A549 (cell line): ENCODE data around the gene SERPINB4. TPM values are rescaled to one million over a fixed set of nuclear protein-coding genes. Genes with fewer than 3 reads are reported as not detected.

Experiments used
- ATAC-seq, 2 experiments: fragments of 200-7000 bp in 1 of 2; fragments of >200 bp in 1 of 2; cut with Nextera tagmentation in 1 of 2; cut with Tn5 transposase in 1 of 2; 3 replicates each; pipeline versions ENCODE4 v1.8.0 to v1.9.1; 2018 to 2020; ENCODE audit warnings: mild to moderate bottlenecking in 1 of 2, moderate library complexity in 1 of 2
- CTCF ChIA-PET: fragments of 300-600 bp; sonication (Branson Sonifier 250); formaldehyde crosslinking; extraction: SDS; loops from one replicate; lab custom pipeline; 2021; ENCODE audit warnings: antibody characterized with exemption, inconsistent platforms; lab: Yijun Ruan, JAX
- POLR2A ChIA-PET: fragments of 350-600 bp; formaldehyde crosslinking; extraction: SDS; loops from one replicate; lab custom pipeline; 2021; ENCODE audit warnings: antibody characterized with exemption, inconsistent platforms; lab: Yijun Ruan, JAX
- DNase-seq, 2 experiments: peaks; one replicate each; pipeline versions ENCODE4 v3.0.0 to v3.0.0-alpha.2; 2011 to 2016; ENCODE audit warnings: low read depth in 1 of 2, low spot score in 1 of 2
- FAIRE-seq: peaks from 2 replicates; lab custom pipeline; 2011; peaks lifted over from hg19 to GRCh38; lab: Jason Lieb, UNC
- H3K27ac ChIP-seq, 2 experiments: fragments of >200 bp; sonication (Bioruptor Twin); formaldehyde crosslinking; 3 replicates each; pipeline ENCODE4 v1.5.1; 2016 to 2017
- H3K4me1 ChIP-seq: fragments of >200 bp; sonication (Bioruptor Twin); formaldehyde crosslinking; 3 replicates; pipeline ENCODE4 v1.6.1; 2016
- H3K4me2 ChIP-seq: fragments of >200 bp; sonication (Bioruptor Twin); formaldehyde crosslinking; 3 replicates; pipeline ENCODE4 v1.6.1; 2016
- H3K4me3 ChIP-seq: fragments of >200 bp; sonication (Bioruptor Twin); formaldehyde crosslinking; 3 replicates; pipeline ENCODE4 v1.5.1; 2016
- H3K9me3 ChIP-seq: fragments of >200 bp; sonication (Bioruptor Twin); formaldehyde crosslinking; 3 replicates; pipeline ENCODE4 v1.6.1; 2016
- BHLHE40 ChIP-seq: IDR thresholded peaks from 2 replicates; pipeline ENCODE4 v1.6.1; 2012; ENCODE audit warnings: low read depth, low read length, inconsistent platforms
- CBX2 ChIP-seq: fragments of 200-600 bp; sonication (generic); IDR thresholded peaks from 2 replicates; pipeline ENCODE4 v1.6.1; 2016; ENCODE audit warnings: low read depth, mild to moderate bottlenecking, borderline replicate concordance
- CHD2 ChIP-seq: fragments of 150-350 bp; IDR thresholded peaks from 2 replicates; pipeline ENCODE4 v1.6.1; 2014; ENCODE audit warnings: low read length; ENCODE audit not compliant: partially characterized antibody
- E2F6 ChIP-seq: IDR thresholded peaks from 2 replicates; pipeline ENCODE4 v1.6.1; 2012; ENCODE audit warnings: low read depth, borderline replicate concordance
- EHF ChIP-seq: fragments of 250-450 bp; sonication (Bioruptor Pico); IDR thresholded peaks from 2 replicates; pipeline ENCODE4 v1.5.0; 2020; ENCODE audit warnings: mild to moderate bottlenecking
- FOSL2 ChIP-seq, 2 experiments: fragments of 450-650 bp in 1 of 2; fragments of >200 bp in 1 of 2; sonication (Bioruptor Twin) in 1 of 2; formaldehyde crosslinking; IDR thresholded peaks; 2 replicates each; pipeline versions ENCODE4 v1.5.0 to v1.6.1; 2016 to 2020; ENCODE audit warnings: mild to moderate bottlenecking in 1 of 2, moderate library complexity in 1 of 2
- GATA3 ChIP-seq: IDR thresholded peaks from 2 replicates; pipeline ENCODE4 v1.6.1; 2012; ENCODE audit warnings: borderline replicate concordance
- HDAC2 ChIP-seq: fragments of 200-600 bp; sonication (generic); IDR thresholded peaks from 2 replicates; pipeline ENCODE4 v1.6.1; 2016
- HES2 ChIP-seq: fragments of >200 bp; sonication (Bioruptor Twin); formaldehyde crosslinking; IDR thresholded peaks from 2 replicates; pipeline ENCODE4 v1.6.1; 2016
- HOXA7 ChIP-seq: fragments of 250-450 bp; sonication (Bioruptor Pico); IDR thresholded peaks from 2 replicates; pipeline ENCODE4 v1.5.0; 2020; ENCODE audit warnings: mild to moderate bottlenecking, moderate library complexity
- HOXB13 ChIP-seq: fragments of 250-450 bp; sonication (Bioruptor Pico); IDR thresholded peaks from 2 replicates; pipeline ENCODE4 v1.5.0; 2020; ENCODE audit warnings: low read depth, mild to moderate bottlenecking, moderate library complexity
- JUNB ChIP-seq: fragments of >200 bp; sonication (Bioruptor Twin); formaldehyde crosslinking; IDR thresholded peaks from 2 replicates; pipeline ENCODE4 v1.6.1; 2016
- KDM5A ChIP-seq: fragments of 200-600 bp; sonication (generic); IDR thresholded peaks from 2 replicates; pipeline ENCODE4 v1.6.1; 2016; ENCODE audit warnings: antibody characterized with exemption, mild to moderate bottlenecking
- MAFK ChIP-seq: fragments of 450-650 bp; IDR thresholded peaks from 2 replicates; pipeline ENCODE4 v1.6.1; 2014; ENCODE audit not compliant: partially characterized antibody
- MAZ ChIP-seq: fragments of 150-350 bp; IDR thresholded peaks from 2 replicates; pipeline ENCODE4 v1.6.1; 2014; ENCODE audit warnings: antibody characterized with exemption, low read depth, low read length, borderline replicate concordance
- NR3C1 ChIP-seq: fragments of >200 bp; sonication (Bioruptor Twin); formaldehyde crosslinking; IDR thresholded peaks from 3 replicates; pipeline ENCODE4 v1.6.1; 2017
- POLR2A ChIP-seq: IDR thresholded peaks from 2 replicates; pipeline ENCODE4 v1.6.1; 2012; ENCODE audit warnings: mild to moderate bottlenecking, low read length
- RAD21 ChIP-seq, 2 experiments: fragments of >200 bp in 1 of 2; sonication (Bioruptor Twin) in 1 of 2; formaldehyde crosslinking in 1 of 2; IDR thresholded peaks in 1 of 2; conservative IDR thresholded peaks in 1 of 2; 2 replicates in 1 of 2; 3 replicates in 1 of 2; pipeline ENCODE4 v1.6.1; 2012 to 2018; ENCODE audit warnings: inconsistent platforms in 1 of 2
- REST ChIP-seq: fragments of 200-600 bp; sonication (generic); IDR thresholded peaks from 2 replicates; pipeline ENCODE4 v1.6.1; 2016; ENCODE audit warnings: antibody characterized with exemption, mild to moderate bottlenecking, moderate library complexity
- RFX5 ChIP-seq: fragments of 450-650 bp; IDR thresholded peaks from 2 replicates; pipeline ENCODE4 v1.7.1; 2014; ENCODE audit warnings: antibody characterized with exemption, mild to moderate bottlenecking, moderate library complexity
- RNF2 ChIP-seq: fragments of 200-600 bp; sonication (generic); IDR thresholded peaks from 2 replicates; pipeline ENCODE4 v1.6.1; 2016; ENCODE audit warnings: low read depth, mild to moderate bottlenecking, antibody characterized with exemption, moderate library complexity, borderline replicate concordance
- SMC3 ChIP-seq: fragments of >200 bp; sonication (Bioruptor Twin); formaldehyde crosslinking; IDR thresholded peaks from 3 replicates; pipeline ENCODE4 v1.6.1; 2018; ENCODE audit warnings: inconsistent platforms
- TFCP2L1 ChIP-seq: fragments of 250-450 bp; sonication (Bioruptor Pico); IDR thresholded peaks from 2 replicates; pipeline ENCODE4 v1.5.0; 2021; ENCODE audit warnings: mild to moderate bottlenecking
- TP53 ChIP-seq: fragments of 250-450 bp; sonication (Bioruptor Pico); IDR thresholded peaks from 2 replicates; pipeline ENCODE4 v1.5.0; 2021; ENCODE audit warnings: mild to moderate bottlenecking, moderate library complexity
- ZSCAN20 ChIP-seq: fragments of 250-450 bp; sonication (Bioruptor Pico); IDR thresholded peaks from 2 replicates; pipeline ENCODE4 v1.8.0; 2022; ENCODE audit warnings: mild to moderate bottlenecking, moderate library complexity
- WGBS: methylation state at CpG from one replicate; pipeline ENCODE4 v1.1.6; 2017; ENCODE audit errors: missing lambda C conversion rate; 5-methylcytosine and 5-hydroxymethylcytosine counted together
- polyA plus RNA-seq, 4 experiments: library from polyadenylated mRNA; depleted of rRNA in 3 of 4; stranded (reverse); fragments of >200 nt; fragmentation: RNase III in 1 of 4; extraction: RNeasy Plus Mini Kit Qiagen cat#74134 plus additional on column Dnase treatment in 1 of 4; gene quantifications; 2 replicates in 3 of 4; 3 replicates in 1 of 4; pipeline ENCODE4 v1.2.3, GENCODE V29; 2011 to 2017
- TF ChIP-seq, protein P1 (sequence below): fragments of 150-350 bp; IDR thresholded peaks from 2 replicates; pipeline ENCODE4 v1.6.1; 2014; ENCODE audit warnings: low read depth, mild to moderate bottlenecking, low read length
- TF ChIP-seq, protein P2 (sequence below): fragments of >200 bp; sonication (Bioruptor Twin); formaldehyde crosslinking; IDR thresholded peaks from 3 replicates; pipeline ENCODE4 v1.5.1; 2016
- TF ChIP-seq, protein P3 (sequence below): fragments of 250-450 bp; sonication (Bioruptor Pico); IDR thresholded peaks from 2 replicates; pipeline ENCODE4 v1.5.0; 2020; ENCODE audit warnings: low read depth, mild to moderate bottlenecking, moderate library complexity

Gene SERPINB4
- polyA plus RNA-seq, 2 of the 4 experiments (the other 2 are of a cell fraction) = 0.15 to 0.16 TPM

GRCh38 chr18:63604791-63605567 lies 39.1 kb downstream of the SERPINB4 start:
- CTCF ChIA-PET = interaction anchor here (0.8 to 1.4 kb wide), 3 partner anchors 10 to 73 kb away, joined by 3 to 4 read pairs (median 3); no protein-coding TSS in a partner anchor
- ATAC-seq = peak in 1 of 2 experiments; percentile 42; a peak in 2 of 6 replicates
- no peak for FAIRE-seq
- Histone ChIP-seq H3K4me3 (no peak overlapping the region), H3K4me2 (no peak overlapping the region), H3K4me1 (peaks cover 2% of the 10 kb centered on the region; the same call in 1 of the 3 replicates), H3K9me3 (no peaks in the 10 kb centered on the region), H3K27ac (no peak overlapping the region)
- 25% methylated on average over 4 of the region's 4 CpGs for WGBS
- no peak for TF ChIP-seq EHF (CRISPR knock-in tag)
- TF ChIP-seq HOXA7 (CRISPR knock-in tag) = no peak
- TF ChIP-seq, protein P1, sequence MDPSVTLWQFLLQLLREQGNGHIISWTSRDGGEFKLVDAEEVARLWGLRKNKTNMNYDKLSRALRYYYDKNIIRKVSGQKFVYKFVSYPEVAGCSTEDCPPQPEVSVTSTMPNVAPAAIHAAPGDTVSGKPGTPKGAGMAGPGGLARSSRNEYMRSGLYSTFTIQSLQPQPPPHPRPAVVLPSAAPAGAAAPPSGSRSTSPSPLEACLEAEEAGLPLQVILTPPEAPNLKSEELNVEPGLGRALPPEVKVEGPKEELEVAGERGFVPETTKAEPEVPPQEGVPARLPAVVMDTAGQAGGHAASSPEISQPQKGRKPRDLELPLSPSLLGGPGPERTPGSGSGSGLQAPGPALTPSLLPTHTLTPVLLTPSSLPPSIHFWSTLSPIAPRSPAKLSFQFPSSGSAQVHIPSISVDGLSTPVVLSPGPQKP = no peak
- TF ChIP-seq BHLHE40 = no peak
- TF ChIP-seq, protein P2, sequence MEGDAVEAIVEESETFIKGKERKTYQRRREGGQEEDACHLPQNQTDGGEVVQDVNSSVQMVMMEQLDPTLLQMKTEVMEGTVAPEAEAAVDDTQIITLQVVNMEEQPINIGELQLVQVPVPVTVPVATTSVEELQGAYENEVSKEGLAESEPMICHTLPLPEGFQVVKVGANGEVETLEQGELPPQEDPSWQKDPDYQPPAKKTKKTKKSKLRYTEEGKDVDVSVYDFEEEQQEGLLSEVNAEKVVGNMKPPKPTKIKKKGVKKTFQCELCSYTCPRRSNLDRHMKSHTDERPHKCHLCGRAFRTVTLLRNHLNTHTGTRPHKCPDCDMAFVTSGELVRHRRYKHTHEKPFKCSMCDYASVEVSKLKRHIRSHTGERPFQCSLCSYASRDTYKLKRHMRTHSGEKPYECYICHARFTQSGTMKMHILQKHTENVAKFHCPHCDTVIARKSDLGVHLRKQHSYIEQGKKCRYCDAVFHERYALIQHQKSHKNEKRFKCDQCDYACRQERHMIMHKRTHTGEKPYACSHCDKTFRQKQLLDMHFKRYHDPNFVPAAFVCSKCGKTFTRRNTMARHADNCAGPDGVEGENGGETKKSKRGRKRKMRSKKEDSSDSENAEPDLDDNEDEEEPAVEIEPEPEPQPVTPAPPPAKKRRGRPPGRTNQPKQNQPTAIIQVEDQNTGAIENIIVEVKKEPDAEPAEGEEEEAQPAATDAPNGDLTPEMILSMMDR = no peak
- no peak for TF ChIP-seq RFX5
- TF ChIP-seq, protein P3, sequence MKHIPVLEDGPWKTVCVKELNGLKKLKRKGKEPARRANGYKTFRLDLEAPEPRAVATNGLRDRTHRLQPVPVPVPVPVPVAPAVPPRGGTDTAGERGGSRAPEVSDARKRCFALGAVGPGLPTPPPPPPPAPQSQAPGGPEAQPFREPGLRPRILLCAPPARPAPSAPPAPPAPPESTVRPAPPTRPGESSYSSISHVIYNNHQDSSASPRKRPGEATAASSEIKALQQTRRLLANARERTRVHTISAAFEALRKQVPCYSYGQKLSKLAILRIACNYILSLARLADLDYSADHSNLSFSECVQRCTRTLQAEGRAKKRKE = no peak
- no peak for TF ChIP-seq MAFK
- no peak for TF ChIP-seq JUNB
- no peak for TF ChIP-seq TFCP2L1
- TF ChIP-seq MAZ = no peak
- TF ChIP-seq E2F6 = no peak
- TF ChIP-seq RNF2 = no peak
- no peak for TF ChIP-seq ZSCAN20
- TF ChIP-seq POLR2A = no peak
- TF ChIP-seq CBX2 = no peak
- no peak for TF ChIP-seq HDAC2
- TF ChIP-seq REST = no peak
- TF ChIP-seq TP53 (CRISPR knock-in tag) = no peak
- POLR2A ChIA-PET = no interaction called here
- DNase-seq = peak in 1 of 2 experiments; percentile 16

GRCh38 chr18:63603772-63604171 lies 40.3 kb downstream of the SERPINB4 start:
- H3K4me2 ChIP-seq = no peak overlapping the region
- FAIRE-seq = no peak
- no peaks in the 10 kb centered on the region for H3K9me3 ChIP-seq
- H3K4me1 ChIP-seq = peaks cover 2% of the 10 kb centered on the region; the same call in 1 of the 3 replicates
- ATAC-seq = no peak
- ChIA-PET POLR2A (no interaction called here), CTCF (interaction anchor here (1.4 kb wide), 1 partner anchor 25 kb away, joined by 4 read pairs; no protein-coding TSS in a partner anchor)
- WGBS = 0% methylated on average over 1 of the region's 1 CpG
- no peak overlapping the region for H3K4me3 ChIP-seq
- no peak for DNase-seq
- H3K27ac ChIP-seq = no peak overlapping the region
- TF ChIP-seq FOSL2 (IDR thresholded peaks at IDR 0.05) (no peak), FOSL2 (CRISPR knock-in tag; IDR thresholded peaks at IDR 0.05) (no peak), JUNB (no peak), CHD2 (no peak), HES2 (no peak), KDM5A (no peak), HOXB13 (CRISPR knock-in tag) (no peak), SMC3 (no peak), CBX2 (no peak), NR3C1 (no peak), RAD21 (conservative IDR thresholded peaks at IDR 0.05 in 1 of 2, IDR thresholded peaks at IDR 0.05 in 1 of 2) (no peak), GATA3 (no peak)
